Calu3 (cell line): ENCODE data around the gene EVL. TPM values are rescaled to one million over a fixed set of nuclear protein-coding genes. Genes with fewer than 3 reads are reported as not detected.

ENCODE experiments used
- BruUV-seq: library from RNA; stranded (reverse); fragments of 400-500 nt; replicated peaks from 2 replicates; lab custom pipeline; 2021; lab: Mats Ljungman, UMichigan
- CTCF ChIA-PET: fragments of 300-600 bp; sonication (Branson Sonifier 250); formaldehyde crosslinking; loops from one replicate; lab custom pipeline; 2022; ENCODE audit warnings: antibody characterized with exemption; lab: Charles Lee
- DNase-seq: peaks from one replicate; pipeline ENCODE4 v3.0.0; 2022
- H3K27ac Mint-ChIP-seq: one replicate; pipeline ENCODE4 v1.8.0; 2022; ENCODE audit warnings: mixed read lengths; ENCODE audit not compliant: unreplicated experiment
- H3K27me3 Mint-ChIP-seq: one replicate; pipeline ENCODE4 v1.8.0; 2022; ENCODE audit warnings: mixed read lengths; ENCODE audit not compliant: unreplicated experiment
- H3K36me3 Mint-ChIP-seq: one replicate; pipeline ENCODE4 v1.8.0; 2022; ENCODE audit warnings: mild to moderate bottlenecking, moderate library complexity, mixed read lengths; ENCODE audit not compliant: insufficient read depth, unreplicated experiment
- H3K4me1 Mint-ChIP-seq: one replicate; pipeline ENCODE4 v1.8.0; 2022; ENCODE audit warnings: mild to moderate bottlenecking, low read depth, mixed read lengths; ENCODE audit not compliant: unreplicated experiment
- H3K4me3 Mint-ChIP-seq: one replicate; pipeline ENCODE4 v1.8.0; 2022; ENCODE audit warnings: mild to moderate bottlenecking, low read depth, moderate library complexity, mixed read lengths; ENCODE audit not compliant: unreplicated experiment
- H3K9me3 Mint-ChIP-seq: one replicate; pipeline ENCODE4 v1.8.0; 2022; ENCODE audit warnings: low read depth, mixed read lengths; ENCODE audit not compliant: unreplicated experiment
- intact Hi-C: fragments of 100-400 bp; cut with micrococcal nuclease; formaldehyde crosslinking; loops from one replicate; pipeline ENCODE4 v1.10.0; 2022; ENCODE audit not compliant: unreplicated experiment
- total RNA-seq: library from RNA; stranded (reverse); gene quantifications from 2 replicates; pipeline ENCODE4 v1.2.3, GENCODE V29; 2022
- TF ChIP-seq, protein P1 (sequence below): fragments of 200-600 bp; IDR thresholded peaks from one replicate; pipeline ENCODE4 v1.8.0; 2022; ENCODE audit warnings: antibody characterized with exemption; ENCODE audit not compliant: unreplicated experiment

EVL gene
- total RNA-seq, 1 experiment from 2014 or later = 33.5 TPM

DNA sequence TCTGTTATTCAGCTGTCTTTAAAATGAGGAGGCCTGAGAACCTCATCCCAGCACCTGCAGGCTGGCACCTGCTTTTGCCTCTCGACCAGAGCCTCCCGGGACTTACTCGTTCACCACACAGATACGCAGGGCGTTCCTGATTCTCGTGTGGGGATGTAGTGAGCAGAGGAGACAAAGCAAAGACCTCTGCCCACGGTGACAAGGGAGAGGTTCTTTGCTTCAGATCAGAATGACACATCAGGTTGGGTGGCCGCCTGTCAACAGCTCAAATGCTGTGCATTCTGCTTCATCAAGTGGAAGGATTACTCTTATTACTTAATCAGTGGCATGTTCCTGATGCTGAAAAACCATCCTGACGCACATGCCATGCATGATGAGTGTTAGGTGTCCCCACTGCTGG lies 69.9 kb downstream of the EVL start:
- CTCF ChIA-PET = no interaction called here
- intact Hi-C loops = no loop called here
- Mint-ChIP-seq H3K9me3 (no peaks in the 10 kb centered on the region), H3K36me3 (no peaks in the 10 kb centered on the region), H3K27ac (no peak overlapping the region), H3K27me3 (no peaks in the 10 kb centered on the region), H3K4me1 (peaks cover 42% of the 10 kb centered on the region), H3K4me3 (no peak overlapping the region)
- no TSS peak for BruUV-seq
- no peak for DNase-seq
- TF ChIP-seq, protein P1, sequence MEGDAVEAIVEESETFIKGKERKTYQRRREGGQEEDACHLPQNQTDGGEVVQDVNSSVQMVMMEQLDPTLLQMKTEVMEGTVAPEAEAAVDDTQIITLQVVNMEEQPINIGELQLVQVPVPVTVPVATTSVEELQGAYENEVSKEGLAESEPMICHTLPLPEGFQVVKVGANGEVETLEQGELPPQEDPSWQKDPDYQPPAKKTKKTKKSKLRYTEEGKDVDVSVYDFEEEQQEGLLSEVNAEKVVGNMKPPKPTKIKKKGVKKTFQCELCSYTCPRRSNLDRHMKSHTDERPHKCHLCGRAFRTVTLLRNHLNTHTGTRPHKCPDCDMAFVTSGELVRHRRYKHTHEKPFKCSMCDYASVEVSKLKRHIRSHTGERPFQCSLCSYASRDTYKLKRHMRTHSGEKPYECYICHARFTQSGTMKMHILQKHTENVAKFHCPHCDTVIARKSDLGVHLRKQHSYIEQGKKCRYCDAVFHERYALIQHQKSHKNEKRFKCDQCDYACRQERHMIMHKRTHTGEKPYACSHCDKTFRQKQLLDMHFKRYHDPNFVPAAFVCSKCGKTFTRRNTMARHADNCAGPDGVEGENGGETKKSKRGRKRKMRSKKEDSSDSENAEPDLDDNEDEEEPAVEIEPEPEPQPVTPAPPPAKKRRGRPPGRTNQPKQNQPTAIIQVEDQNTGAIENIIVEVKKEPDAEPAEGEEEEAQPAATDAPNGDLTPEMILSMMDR = no peak

- no peaks in the 10 kb centered on the region for H3K27me3 Mint-ChIP-seq
- intact Hi-C loops = no loop called here
- no peak overlapping the region for H3K27ac Mint-ChIP-seq
- peaks cover 38% of the 10 kb centered on the region for H3K4me1 Mint-ChIP-seq
- no peak for DNase-seq
- H3K9me3 Mint-ChIP-seq = no peaks in the 10 kb centered on the region
- no peak overlapping the region for H3K4me3 Mint-ChIP-seq
- BruUV-seq = no TSS peak
- TF ChIP-seq, protein P1 = no peak
- H3K36me3 Mint-ChIP-seq = no peaks in the 10 kb centered on the region
- CTCF ChIA-PET = no interaction called here
Observed at GRCh38 chr14:100135784-100136183, 70.6 kb downstream of the EVL start.

DNA sequence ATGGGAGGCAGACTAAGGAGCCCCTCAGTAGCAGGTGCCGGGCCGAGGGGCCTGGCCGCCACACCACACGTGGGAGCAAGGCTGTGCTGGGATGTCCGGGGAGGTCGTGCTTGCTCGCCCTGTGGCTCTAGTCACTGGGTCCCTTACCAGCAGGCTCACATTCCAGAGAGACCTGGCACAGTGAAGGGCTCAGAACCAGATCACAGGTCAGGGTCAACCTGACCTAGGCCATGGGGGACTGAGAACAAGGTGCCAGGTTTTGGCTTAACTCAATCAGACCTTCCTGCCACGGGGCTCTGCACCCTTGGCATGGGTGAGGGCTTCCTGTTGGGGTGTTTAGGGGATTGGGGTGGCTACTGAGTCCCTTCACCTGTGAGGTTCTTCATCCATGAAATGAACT lies 72.0 kb downstream of the EVL start:
- no TSS peak for BruUV-seq
- no peaks in the 10 kb centered on the region for H3K27me3 Mint-ChIP-seq
- intact Hi-C loops = no loop called here
- no peak overlapping the region for H3K27ac Mint-ChIP-seq
- DNase-seq = no peak
- H3K36me3 Mint-ChIP-seq = no peaks in the 10 kb centered on the region
- TF ChIP-seq, protein P1 = no peak
- no peak overlapping the region for H3K4me3 Mint-ChIP-seq
- CTCF ChIA-PET = no interaction called here
- peaks cover 35% of the 10 kb centered on the region for H3K4me1 Mint-ChIP-seq
- H3K9me3 Mint-ChIP-seq = no peaks in the 10 kb centered on the region

DNA sequence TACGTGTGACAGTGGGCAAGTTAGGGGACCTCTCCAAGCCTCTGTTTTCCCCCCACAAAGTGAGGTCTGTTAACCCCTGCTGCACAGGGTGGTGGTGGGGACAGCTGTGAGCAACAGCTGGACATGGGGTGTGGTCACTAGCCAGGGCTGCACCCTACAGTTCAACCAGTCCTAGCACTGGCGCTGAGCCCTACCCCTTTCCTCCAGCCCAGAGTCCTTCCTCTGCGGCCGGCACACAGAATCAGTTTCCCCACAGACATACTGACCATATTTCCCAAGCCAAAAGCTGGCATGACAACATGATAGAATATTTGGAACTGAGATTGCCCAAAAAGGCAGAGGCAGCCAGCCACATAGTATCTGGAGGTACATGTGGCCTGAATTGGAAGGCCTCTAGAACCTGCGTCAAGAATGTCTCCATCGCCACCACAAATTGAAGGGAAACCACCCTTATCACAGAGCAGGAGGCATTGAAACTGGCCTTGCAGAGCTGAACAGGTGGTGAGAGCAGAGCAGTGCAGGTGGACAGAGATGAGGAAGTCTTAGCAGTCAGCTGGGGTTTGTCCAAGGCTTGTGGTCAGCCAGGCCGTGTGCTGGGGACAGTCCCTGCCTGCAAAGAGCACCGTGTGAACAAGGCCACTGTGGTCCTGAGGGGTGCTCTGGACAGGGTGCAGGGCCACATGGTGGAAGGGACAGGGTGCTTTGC lies 73.0 kb downstream of the EVL start:
- CTCF ChIA-PET = interaction anchor here (0.6 to 1.4 kb wide), 3 partner anchors 13 to 21 kb away, joined by 3 read pairs; partner anchors contain the start of gene DEGS2
- BruUV-seq = no TSS peak
- Mint-ChIP-seq H3K4me3 (no peak overlapping the region), H3K36me3 (no peaks in the 10 kb centered on the region), H3K4me1 (peaks cover 46% of the 10 kb centered on the region), H3K9me3 (no peaks in the 10 kb centered on the region), H3K27ac (no peak overlapping the region), H3K27me3 (no peaks in the 10 kb centered on the region)
- TF ChIP-seq, protein P1 = no peak
- intact Hi-C loops = no loop called here
- peak; percentile 46 for DNase-seq
